ENCODE results near the gene CPNE6. TPM values are rescaled to one million over a fixed set of nuclear protein-coding genes. Genes with fewer than 3 reads are reported as not detected.

CPNE6 gene
- total and polyA plus RNA-seq, 2 of the 13 experiments (the other 11 are each of a cell fraction or from before 2014, with no cell fraction given): not detected

DNA sequence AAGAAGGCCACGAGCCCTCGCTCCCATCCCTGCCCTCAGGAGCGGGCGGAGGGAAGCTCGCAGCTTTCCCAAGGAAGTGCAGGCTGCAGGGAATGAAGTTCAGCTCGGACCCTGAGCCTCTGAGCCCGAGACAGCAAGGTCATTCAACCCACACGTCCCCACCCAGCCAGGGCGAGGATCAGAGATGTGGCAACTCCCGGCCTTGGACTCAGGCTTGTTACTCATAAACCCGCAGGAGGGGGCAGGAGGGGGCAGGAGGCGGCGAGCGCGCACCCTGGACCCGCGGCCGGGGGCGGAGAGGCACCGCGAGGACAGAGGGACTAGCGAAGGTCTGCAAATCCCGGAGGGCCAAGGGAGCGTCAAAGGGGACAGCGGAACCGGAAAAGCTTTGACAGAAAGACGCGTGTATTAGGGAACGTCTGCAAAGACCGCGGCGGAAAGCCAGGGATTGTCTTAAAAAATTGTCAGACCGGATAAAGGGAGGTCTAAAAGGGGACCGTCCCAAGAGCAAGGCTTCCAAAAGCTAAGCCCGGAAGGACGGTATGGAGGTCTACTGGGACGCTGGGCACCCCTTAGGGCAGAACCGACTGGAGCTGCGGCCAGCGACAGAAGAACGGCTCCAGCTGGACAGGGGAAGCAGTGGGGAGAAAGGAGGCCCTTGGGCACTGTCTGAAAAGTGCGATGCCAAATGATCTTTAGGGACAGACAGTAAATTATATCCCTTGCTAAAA lies 42.6 kb downstream of the CPNE6 start (continued):
- TF ChIP-seq, protein P1, sequence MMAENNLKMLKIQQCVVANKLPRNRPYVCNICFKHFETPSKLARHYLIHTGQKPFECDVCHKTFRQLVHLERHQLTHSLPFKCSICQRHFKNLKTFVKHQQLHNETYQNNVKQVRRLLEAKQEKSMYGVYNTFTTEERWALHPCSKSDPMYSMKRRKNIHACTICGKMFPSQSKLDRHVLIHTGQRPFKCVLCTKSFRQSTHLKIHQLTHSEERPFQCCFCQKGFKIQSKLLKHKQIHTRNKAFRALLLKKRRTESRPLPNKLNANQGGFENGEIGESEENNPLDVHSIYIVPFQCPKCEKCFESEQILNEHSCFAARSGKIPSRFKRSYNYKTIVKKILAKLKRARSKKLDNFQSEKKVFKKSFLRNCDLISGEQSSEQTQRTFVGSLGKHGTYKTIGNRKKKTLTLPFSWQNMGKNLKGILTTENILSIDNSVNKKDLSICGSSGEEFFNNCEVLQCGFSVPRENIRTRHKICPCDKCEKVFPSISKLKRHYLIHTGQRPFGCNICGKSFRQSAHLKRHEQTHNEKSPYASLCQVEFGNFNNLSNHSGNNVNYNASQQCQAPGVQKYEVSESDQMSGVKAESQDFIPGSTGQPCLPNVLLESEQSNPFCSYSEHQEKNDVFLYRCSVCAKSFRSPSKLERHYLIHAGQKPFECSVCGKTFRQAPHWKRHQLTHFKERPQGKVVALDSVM (CRISPR knock-in tag; IDR thresholded peaks at IDR 0.05): peak; percentile 80
- TF ChIP-seq KAT8 (CRISPR knock-in tag; IDR thresholded peaks at IDR 0.05) (peak; percentile 93), SP4 (CRISPR knock-in tag; IDR thresholded peaks at IDR 0.05) (no peak), KDM6A (CRISPR knock-in tag; IDR thresholded peaks at IDR 0.05; ENCODE audit: low read depth) (peak; percentile 100), ZNF207 (IDR thresholded peaks at IDR 0.05; ENCODE audit: borderline replicate concordance) (no peak), SPEN (CRISPR knock-in tag; IDR thresholded peaks at IDR 0.05; ENCODE audit: low read depth) (peak; percentile 99), SMYD3 (CRISPR knock-in tag; IDR thresholded peaks at IDR 0.05) (no peak), ZNF772 (CRISPR knock-in tag; IDR thresholded peaks at IDR 0.05) (peak; percentile 97), HHEX (CRISPR knock-in tag; IDR thresholded peaks at IDR 0.05) (0 out of 2 replicates have a peak, but pooled peaks have one; percentile 68), KLF16 (CRISPR knock-in tag; IDR thresholded peaks at IDR 0.05) (peak in 1 of 2 experiments; percentile 99; a peak in 2 of 4 replicates), JUN (CRISPR knock-in tag; IDR thresholded peaks at IDR 0.05) (peak; percentile 96), CEBPG (CRISPR knock-in tag; IDR thresholded peaks at IDR 0.05) (peak; percentile 99), RFXANK (CRISPR knock-in tag; IDR thresholded peaks at IDR 0.05) (peak; percentile 95), SATB2 (CRISPR knock-in tag; IDR thresholded peaks at IDR 0.05) (no peak), ZFP82 (CRISPR knock-in tag; IDR thresholded peaks at IDR 0.05; ENCODE audit: borderline replicate concordance) (no peak), AHR (CRISPR knock-in tag; IDR thresholded peaks at IDR 0.05) (peak; percentile 86)
- TF ChIP-seq, protein P2, sequence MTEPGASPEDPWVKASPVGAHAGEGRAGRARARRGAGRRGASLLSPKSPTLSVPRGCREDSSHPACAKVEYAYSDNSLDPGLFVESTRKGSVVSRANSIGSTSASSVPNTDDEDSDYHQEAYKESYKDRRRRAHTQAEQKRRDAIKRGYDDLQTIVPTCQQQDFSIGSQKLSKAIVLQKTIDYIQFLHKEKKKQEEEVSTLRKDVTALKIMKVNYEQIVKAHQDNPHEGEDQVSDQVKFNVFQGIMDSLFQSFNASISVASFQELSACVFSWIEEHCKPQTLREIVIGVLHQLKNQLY (CRISPR knock-in tag; IDR thresholded peaks at IDR 0.05): peak; percentile 96
- TF ChIP-seq, protein P3, sequence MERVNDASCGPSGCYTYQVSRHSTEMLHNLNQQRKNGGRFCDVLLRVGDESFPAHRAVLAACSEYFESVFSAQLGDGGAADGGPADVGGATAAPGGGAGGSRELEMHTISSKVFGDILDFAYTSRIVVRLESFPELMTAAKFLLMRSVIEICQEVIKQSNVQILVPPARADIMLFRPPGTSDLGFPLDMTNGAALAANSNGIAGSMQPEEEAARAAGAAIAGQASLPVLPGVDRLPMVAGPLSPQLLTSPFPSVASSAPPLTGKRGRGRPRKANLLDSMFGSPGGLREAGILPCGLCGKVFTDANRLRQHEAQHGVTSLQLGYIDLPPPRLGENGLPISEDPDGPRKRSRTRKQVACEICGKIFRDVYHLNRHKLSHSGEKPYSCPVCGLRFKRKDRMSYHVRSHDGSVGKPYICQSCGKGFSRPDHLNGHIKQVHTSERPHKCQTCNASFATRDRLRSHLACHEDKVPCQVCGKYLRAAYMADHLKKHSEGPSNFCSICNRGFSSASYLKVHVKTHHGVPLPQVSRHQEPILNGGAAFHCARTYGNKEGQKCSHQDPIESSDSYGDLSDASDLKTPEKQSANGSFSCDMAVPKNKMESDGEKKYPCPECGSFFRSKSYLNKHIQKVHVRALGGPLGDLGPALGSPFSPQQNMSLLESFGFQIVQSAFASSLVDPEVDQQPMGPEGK (CRISPR knock-in tag; IDR thresholded peaks at IDR 0.05): peak; percentile 100
- TF ChIP-seq, protein P4, sequence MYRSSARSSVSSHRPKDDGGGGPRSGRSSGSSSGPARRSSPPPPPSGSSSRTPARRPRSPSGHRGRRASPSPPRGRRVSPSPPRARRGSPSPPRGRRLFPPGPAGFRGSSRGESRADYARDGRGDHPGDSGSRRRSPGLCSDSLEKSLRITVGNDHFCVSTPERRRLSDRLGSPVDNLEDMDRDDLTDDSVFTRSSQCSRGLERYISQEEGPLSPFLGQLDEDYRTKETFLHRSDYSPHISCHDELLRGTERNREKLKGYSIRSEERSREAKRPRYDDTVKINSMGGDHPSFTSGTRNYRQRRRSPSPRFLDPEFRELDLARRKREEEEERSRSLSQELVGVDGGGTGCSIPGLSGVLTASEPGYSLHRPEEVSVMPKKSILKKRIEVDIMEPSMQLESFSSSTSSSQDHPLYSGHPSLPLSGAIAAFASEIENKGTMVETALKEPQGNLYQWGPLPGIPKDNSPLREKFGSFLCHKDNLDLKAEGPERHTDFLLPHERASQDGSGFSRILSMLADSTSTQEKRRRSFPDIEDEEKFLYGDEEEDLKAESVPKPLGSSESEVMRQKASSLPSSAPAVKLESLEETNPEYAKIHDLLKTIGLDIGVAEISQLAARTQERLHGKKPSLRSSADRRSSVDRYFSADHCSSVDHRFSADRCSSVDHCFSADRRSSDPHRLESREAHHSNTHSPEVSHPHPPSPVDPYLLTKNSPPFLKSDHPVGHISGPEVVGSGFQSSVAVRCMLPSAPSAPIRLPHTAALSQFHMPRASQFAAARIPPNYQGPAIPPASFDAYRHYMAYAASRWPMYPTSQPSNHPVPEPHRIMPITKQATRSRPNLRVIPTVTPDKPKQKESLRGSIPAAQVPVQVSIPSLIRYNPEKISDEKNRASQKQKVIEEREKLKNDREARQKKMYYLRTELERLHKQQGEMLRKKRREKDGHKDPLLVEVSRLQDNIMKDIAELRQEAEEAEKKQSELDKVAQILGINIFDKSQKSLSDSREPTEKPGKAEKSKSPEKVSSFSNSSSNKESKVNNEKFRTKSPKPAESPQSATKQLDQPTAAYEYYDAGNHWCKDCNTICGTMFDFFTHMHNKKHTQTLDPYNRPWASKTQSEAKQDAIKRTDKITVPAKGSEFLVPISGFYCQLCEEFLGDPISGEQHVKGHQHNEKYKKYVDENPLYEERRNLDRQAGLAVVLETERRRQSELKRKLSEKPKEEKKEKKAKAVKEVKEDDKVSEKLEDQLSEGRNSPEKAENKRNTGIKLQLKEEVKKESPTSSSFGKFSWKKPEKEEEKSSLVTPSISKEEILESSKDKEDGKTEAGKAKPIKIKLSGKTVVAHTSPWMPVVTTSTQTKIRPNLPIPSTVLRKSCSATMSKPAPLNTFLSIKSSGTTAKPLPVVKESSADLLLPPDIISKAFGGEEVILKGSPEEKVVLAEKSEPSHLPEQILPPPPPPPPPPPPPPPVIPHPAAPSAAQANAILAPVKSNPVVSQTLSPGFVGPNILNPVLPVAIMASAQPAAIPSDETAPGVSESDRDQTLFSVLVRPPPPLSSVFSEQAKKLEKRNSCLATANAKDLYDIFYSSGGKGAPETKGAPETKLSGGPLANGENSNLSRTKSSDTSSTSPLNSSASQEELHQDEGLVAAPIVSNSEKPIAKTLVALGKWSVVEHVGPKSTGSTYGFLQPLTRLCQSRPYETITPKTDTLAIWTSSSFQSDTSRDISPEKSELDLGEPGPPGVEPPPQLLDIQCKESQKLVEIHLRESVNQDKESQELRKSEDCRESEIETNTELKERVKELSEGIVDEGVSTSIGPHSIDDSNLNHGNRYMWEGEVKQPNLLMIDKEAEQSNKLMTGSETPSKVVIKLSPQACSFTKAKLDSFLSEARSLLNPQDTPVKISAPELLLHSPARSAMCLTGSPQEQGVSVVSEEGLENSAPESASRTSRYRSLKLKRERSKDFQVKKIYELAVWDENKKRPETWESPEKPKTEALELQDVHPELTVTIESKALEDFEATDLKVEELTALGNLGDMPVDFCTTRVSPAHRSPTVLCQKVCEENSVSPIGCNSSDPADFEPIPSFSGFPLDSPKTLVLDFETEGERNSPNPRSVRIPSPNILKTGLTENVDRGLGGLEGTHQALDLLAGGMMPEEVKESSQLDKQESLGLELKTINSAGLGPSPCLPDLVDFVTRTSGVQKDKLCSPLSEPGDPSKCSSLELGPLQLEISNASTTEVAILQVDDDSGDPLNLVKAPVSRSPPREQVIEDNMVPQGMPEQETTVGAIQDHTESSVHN (CRISPR knock-in tag; IDR thresholded peaks at IDR 0.05): peak; percentile 99

Data from HepG2 (cell line).